Medulla oblongata (tissue), 1 donor: Measurements from ENCODE around the gene RNF217.
"Not testable (repeated sequence)": the region's sequence is repeated elsewhere in the genome, so short reads cannot be mapped to it uniquely, and the experiment has no call there.

Experiments
- DNase-seq: peaks from one replicate; pipeline ENCODE4 v3.0.0-alpha.2; 2015; ENCODE audit errors: extremely low spot score

RNF217 gene

GRCh38 chr6:125013938-125014660, 51.9 kb downstream of the RNF217 start:
- no peak for DNase-seq

GRCh38 chr6:125014661-125014957, 52.4 kb downstream of the RNF217 start:
- DNase-seq: no peak

GRCh38 chr6:125015152-125015551, 52.9 kb downstream of the RNF217 start:
- no peak for DNase-seq

- DNase-seq: no peak
Observed at GRCh38 chr6:125018136-125018535, 55.9 kb downstream of the RNF217 start.

- no peak for DNase-seq
Observed at GRCh38 chr6:125019281-125019680, 57.0 kb downstream of the RNF217 start.

GRCh38 chr6:125019918-125020317, 57.7 kb downstream of the RNF217 start:
- no peak for DNase-seq

GRCh38 chr6:125020385-125020784, 58.1 kb downstream of the RNF217 start:
- no peak for DNase-seq

GRCh38 chr6:125022391-125022989, 60.3 kb downstream of the RNF217 start:
- DNase-seq: no peak

- DNase-seq: no peak
Observed at GRCh38 chr6:125025164-125025854, 63.1 kb downstream of the RNF217 start.

- no peak for DNase-seq
Observed at GRCh38 chr6:125027287-125027686, 65.0 kb downstream of the RNF217 start.

- no peak for DNase-seq
Observed at GRCh38 chr6:125030969-125031368, 68.7 kb downstream of the RNF217 start.

- no peak for DNase-seq
Observed at GRCh38 chr6:125031385-125031784, 69.1 kb downstream of the RNF217 start.

- not testable (repeated sequence) for DNase-seq
Observed at GRCh38 chr6:125034929-125035328, 72.7 kb downstream of the RNF217 start.

GRCh38 chr6:125036486-125036885, 74.2 kb downstream of the RNF217 start:
- DNase-seq: not testable (repeated sequence)

- no peak for DNase-seq
Observed at GRCh38 chr6:125037827-125038226, 75.6 kb downstream of the RNF217 start.

- DNase-seq: no peak
Observed at GRCh38 chr6:125038925-125039324, 76.7 kb downstream of the RNF217 start.

- DNase-seq: no peak
Observed at GRCh38 chr6:125041740-125042459, 79.7 kb downstream of the RNF217 start.

GRCh38 chr6:125044066-125044465, 81.8 kb downstream of the RNF217 start:
- peak; percentile 46 for DNase-seq

- no peak for DNase-seq
Observed at GRCh38 chr6:125044667-125045066, 82.4 kb downstream of the RNF217 start.

GRCh38 chr6:125046107-125046925, 84.1 kb downstream of the RNF217 start:
- no peak for DNase-seq

- DNase-seq: no peak
Observed at GRCh38 chr6:125048274-125048673, 86.0 kb downstream of the RNF217 start.
